HG02870 (cell line): Measurements from ENCODE around the gene ASCC2.
A peak's percentile ranks its signal among the peaks of the same experiment; 100 is the strongest.

Experiments used
- ATAC-seq: cut with Tn5 transposase; IDR thresholded peaks from one replicate; pipeline ENCODE4 v1.9.1; 2021; ENCODE audit warnings: mild to moderate bottlenecking, moderate library complexity; ENCODE audit not compliant: unreplicated experiment

Gene ASCC2

GRCh38 chr22:29790061-29790460, 48.0 kb downstream of the ASCC2 start:
- no peak for ATAC-seq

- ATAC-seq = no peak
Measured at GRCh38 chr22:29788339-29789279, 49.5 kb downstream of the ASCC2 start.

- no peak for ATAC-seq
Measured at GRCh38 chr22:29787371-29787980, 50.6 kb downstream of the ASCC2 start.

GRCh38 chr22:29786031-29786430, 52.0 kb downstream of the ASCC2 start:
- ATAC-seq = no peak

- ATAC-seq = no peak
Measured at GRCh38 chr22:29784451-29785361, 53.4 kb downstream of the ASCC2 start.

GRCh38 chr22:29782061-29782845, 55.8 kb downstream of the ASCC2 start:
- no peak for ATAC-seq

- no peak for ATAC-seq
Measured at GRCh38 chr22:29780748-29781676, 57.1 kb downstream of the ASCC2 start.

- no peak for ATAC-seq
Measured at GRCh38 chr22:29780220-29780619, 57.9 kb downstream of the ASCC2 start.

- no peak for ATAC-seq
Measured at GRCh38 chr22:29773233-29773632, 64.8 kb downstream of the ASCC2 start.

- no peak for ATAC-seq
Measured at GRCh38 chr22:29772170-29772641, 65.9 kb downstream of the ASCC2 start.

- no peak for ATAC-seq
Measured at GRCh38 chr22:29769723-29770321, 68.3 kb downstream of the ASCC2 start.

- no peak for ATAC-seq
Measured at GRCh38 chr22:29768052-29768693, 69.9 kb downstream of the ASCC2 start.

- peak; percentile 63 for ATAC-seq
Measured at GRCh38 chr22:29767171-29768051, 70.7 kb downstream of the ASCC2 start, which contains the start of gene UQCR10. TSS of gene UQCR10 (plus strand) at chr22:29767369. CDS start at chr22:29767399, 30 bp downstream.

GRCh38 chr22:29766632-29767170, 71.4 kb downstream of the ASCC2 start, which contains the start of gene ZMAT5:
TSS of gene ZMAT5 (minus strand) at chr22:29767007. CDS start at chr22:29748544, 18,463 bp downstream.
- peak; percentile 77 for ATAC-seq

GRCh38 chr22:29765905-29766631, 72.0 kb downstream of the ASCC2 start:
- peak; percentile 18 for ATAC-seq

GRCh38 chr22:29762263-29762662, 75.8 kb downstream of the ASCC2 start:
- ATAC-seq = no peak
